ENCODE measurements around the gene CFAP221. TPM values are rescaled to one million over a fixed set of nuclear protein-coding genes. Genes with fewer than 3 reads are reported as not detected.

CFAP221 gene
- total RNA-seq, 1 experiment from 2014 or later = 0.20 TPM

- H4K20me1 ChIP-seq (ENCODE audit: control insufficient read depth, insufficient read depth, insufficient read length) = no peaks in the 10 kb centered on the region
- Mint-ChIP-seq H3K36me3 (ENCODE audit: insufficient read depth in 1 of 3, low read depth in 3 of 3) (no peaks in the 10 kb centered on the region), H3K9me3 (no peaks in the 10 kb centered on the region; a peak in 3 of 5 replicates), H3K4me1 (peaks cover 12 to 19% of the 10 kb centered on the region in 2 experiments), H3K27ac (peak overlapping the region in 1 of 3 experiments; percentile 70; a peak in 1 of 7 replicates), H3K4me3 (peak overlapping the region; percentile 74 to 84), H3K27me3 (ENCODE audit: low read depth) (peaks cover 30% of the 10 kb centered on the region)
- H2BK5ac ChIP-seq (ENCODE audit: insufficient read length, low read length) = no peak overlapping the region
- H2BK15ac ChIP-seq (ENCODE audit: low read depth, low read length) = no peak overlapping the region
- no peak overlapping the region for H2BK20ac ChIP-seq (ENCODE audit: low read depth, low read length, poor library complexity, severe bottlenecking)
- H3K27me3 ChIP-seq (ENCODE audit: insufficient read depth, low read length) = no peaks in the 10 kb centered on the region; the same call in 1 of the 2 replicates
- H3K9ac ChIP-seq (ENCODE audit: extremely low read depth, insufficient read length, low read length) = peak overlapping the region; percentile 34
- no peak overlapping the region for H2AK5ac ChIP-seq (ENCODE audit: insufficient read length, low read length)
- no peak overlapping the region for H3K56ac ChIP-seq (ENCODE audit: insufficient read length, low read depth, low read length)
- H3K79me2 ChIP-seq (ENCODE audit: insufficient read depth, low read length) = no peaks in the 10 kb centered on the region
- peaks cover 7% of the 10 kb centered on the region for H3K23me2 ChIP-seq (ENCODE audit: insufficient read length, low read depth, low read length, poor library complexity, severe bottlenecking)
- no peak overlapping the region for H3K18ac ChIP-seq (ENCODE audit: insufficient read length, low read depth, low read length)
- no peak for TF ChIP-seq CTCF (conservative IDR thresholded peaks at IDR 0.05)
- H2AFZ ChIP-seq (ENCODE audit: low read length) = no peak overlapping the region
- H4K91ac ChIP-seq (ENCODE audit: insufficient read length, low read depth, low read length) = no peak overlapping the region
- H2BK120ac ChIP-seq (ENCODE audit: low read depth, low read length, poor library complexity, severe bottlenecking) = no peak overlapping the region
- H3K14ac ChIP-seq (ENCODE audit: insufficient read depth, low read length) = peak overlapping the region; percentile 32
- DNase-seq = no peak
- no peaks in the 10 kb centered on the region for H3K9me3 ChIP-seq (ENCODE audit: control insufficient read depth, low read depth, low read length)
- H3K4me2 ChIP-seq (ENCODE audit: insufficient read depth, insufficient read length, low read length) = peak overlapping the region; percentile 54
- no CpG with 5 or more reads among the region's 11 CpGs for WGBS (ENCODE audit: extremely low coverage, insufficient read length, low lambda C conversion rate)
- no peak overlapping the region for H4K5ac ChIP-seq (ENCODE audit: insufficient read length, low read depth, low read length)
- no peak overlapping the region for H3K27ac ChIP-seq (ENCODE audit: insufficient read length, low read depth, low read length)
- H3K23ac ChIP-seq (ENCODE audit: insufficient read length, low read depth, low read length) = no peak overlapping the region
- no peak overlapping the region for H2BK12ac ChIP-seq (ENCODE audit: insufficient read length, low read depth, low read length)
- H3K4ac ChIP-seq (ENCODE audit: low read depth, low read length) = no peak overlapping the region
- H4K8ac ChIP-seq (replicated peaks; ENCODE audit: insufficient read length, low read depth, low read length) = no peak overlapping the region
- H3T11ph ChIP-seq (ENCODE audit: low read length) = no peak overlapping the region
- H3K4me1 ChIP-seq (ENCODE audit: insufficient read depth, low read length) = no peaks in the 10 kb centered on the region
- no peaks in the 10 kb centered on the region for H3K79me1 ChIP-seq (ENCODE audit: insufficient read depth, low read depth, low read length, poor library complexity, severe bottlenecking)
Observed at GRCh38 chr2:119544939-119545475, 758 bp downstream of the CFAP221 start.

Data from H9 (cell line).